NB4 (cell line): ENCODE measurements around the gene RABEP1.

Experiments used
- POLR2A ChIP-seq: IDR thresholded peaks from 2 replicates; pipeline ENCODE4 v1.6.1; 2011; ENCODE audit warnings: mild to moderate bottlenecking; ENCODE audit not compliant: insufficient read length; ENCODE audit errors: extremely low read depth
- TF ChIP-seq, protein P1 (sequence below): IDR thresholded peaks from one replicate; pipeline ENCODE4 v1.5.1; 2012; ENCODE audit warnings: low read depth, low read length
- TF ChIP-seq, protein P2 (sequence below): IDR thresholded peaks from 2 replicates; pipeline ENCODE4 v1.6.1; 2011; ENCODE audit warnings: low read depth, low read length

DNA sequence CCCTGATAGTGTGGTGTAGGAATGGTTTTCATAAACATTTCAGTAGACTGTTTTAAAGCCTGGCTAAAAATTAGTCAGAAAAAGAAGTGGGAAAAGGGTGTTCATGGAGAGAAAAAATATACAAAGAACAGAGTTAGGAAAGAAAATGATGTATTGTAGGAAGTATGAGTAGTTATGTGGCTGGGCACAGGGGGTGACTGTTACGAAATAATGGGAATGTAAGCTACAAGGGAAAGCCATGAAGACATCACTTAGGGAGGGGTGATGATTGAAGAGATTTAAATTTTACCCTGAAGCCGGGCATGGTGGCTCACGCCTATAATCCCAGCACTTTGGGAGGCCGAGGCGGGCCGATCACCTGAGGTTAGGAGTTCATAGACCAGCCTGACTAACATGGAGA is 82.1 kb downstream of the RABEP1 start:
- TF ChIP-seq, protein P1, sequence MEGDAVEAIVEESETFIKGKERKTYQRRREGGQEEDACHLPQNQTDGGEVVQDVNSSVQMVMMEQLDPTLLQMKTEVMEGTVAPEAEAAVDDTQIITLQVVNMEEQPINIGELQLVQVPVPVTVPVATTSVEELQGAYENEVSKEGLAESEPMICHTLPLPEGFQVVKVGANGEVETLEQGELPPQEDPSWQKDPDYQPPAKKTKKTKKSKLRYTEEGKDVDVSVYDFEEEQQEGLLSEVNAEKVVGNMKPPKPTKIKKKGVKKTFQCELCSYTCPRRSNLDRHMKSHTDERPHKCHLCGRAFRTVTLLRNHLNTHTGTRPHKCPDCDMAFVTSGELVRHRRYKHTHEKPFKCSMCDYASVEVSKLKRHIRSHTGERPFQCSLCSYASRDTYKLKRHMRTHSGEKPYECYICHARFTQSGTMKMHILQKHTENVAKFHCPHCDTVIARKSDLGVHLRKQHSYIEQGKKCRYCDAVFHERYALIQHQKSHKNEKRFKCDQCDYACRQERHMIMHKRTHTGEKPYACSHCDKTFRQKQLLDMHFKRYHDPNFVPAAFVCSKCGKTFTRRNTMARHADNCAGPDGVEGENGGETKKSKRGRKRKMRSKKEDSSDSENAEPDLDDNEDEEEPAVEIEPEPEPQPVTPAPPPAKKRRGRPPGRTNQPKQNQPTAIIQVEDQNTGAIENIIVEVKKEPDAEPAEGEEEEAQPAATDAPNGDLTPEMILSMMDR = no peak
- no peak for TF ChIP-seq POLR2A
- TF ChIP-seq, protein P2, sequence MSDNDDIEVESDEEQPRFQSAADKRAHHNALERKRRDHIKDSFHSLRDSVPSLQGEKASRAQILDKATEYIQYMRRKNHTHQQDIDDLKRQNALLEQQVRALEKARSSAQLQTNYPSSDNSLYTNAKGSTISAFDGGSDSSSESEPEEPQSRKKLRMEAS = no peak
